ENCODE measurements around the gene ZNRF2.

The ZNRF2 gene

GRCh38 chr7:30353532-30353931 is 69.1 kb downstream of the ZNRF2 start:
- H3K27ac ChIP-seq: no peak overlapping the region
- no peak for TF ChIP-seq CTCF (IDR thresholded peaks at IDR 0.05)
- no peak for TF ChIP-seq ZFX (IDR thresholded peaks at IDR 0.05; ENCODE audit: borderline replicate concordance)

GRCh38 chr7:30353932-30354607 is 69.7 kb downstream of the ZNRF2 start:
- H3K27ac ChIP-seq: no peak overlapping the region
- TF ChIP-seq ZFX (IDR thresholded peaks at IDR 0.05; ENCODE audit: borderline replicate concordance): no peak
- TF ChIP-seq CTCF (IDR thresholded peaks at IDR 0.05): no peak

DNA sequence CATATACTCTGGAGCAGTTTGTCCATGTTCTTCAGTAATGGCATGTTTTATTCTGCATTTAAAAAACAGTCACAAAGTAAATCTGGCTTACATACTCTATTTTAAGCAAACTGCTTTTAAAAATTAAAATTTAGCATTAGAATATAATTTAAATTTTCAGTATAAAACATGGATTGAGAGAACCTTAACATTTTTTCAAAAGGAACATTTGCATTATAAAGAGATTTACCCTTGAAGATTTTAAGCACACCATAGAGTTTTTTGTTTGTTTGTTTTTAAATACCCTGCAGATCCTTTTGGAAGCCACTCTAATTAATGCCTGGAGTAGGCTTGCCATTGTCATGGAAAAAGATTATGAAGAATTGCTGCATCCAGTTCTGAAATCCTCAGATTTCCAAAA is 70.4 kb downstream of the ZNRF2 start:
- TF ChIP-seq CTCF (IDR thresholded peaks at IDR 0.05) (no peak), ZFX (IDR thresholded peaks at IDR 0.05; ENCODE audit: borderline replicate concordance) (no peak)
- no peak overlapping the region for H3K27ac ChIP-seq

DNA sequence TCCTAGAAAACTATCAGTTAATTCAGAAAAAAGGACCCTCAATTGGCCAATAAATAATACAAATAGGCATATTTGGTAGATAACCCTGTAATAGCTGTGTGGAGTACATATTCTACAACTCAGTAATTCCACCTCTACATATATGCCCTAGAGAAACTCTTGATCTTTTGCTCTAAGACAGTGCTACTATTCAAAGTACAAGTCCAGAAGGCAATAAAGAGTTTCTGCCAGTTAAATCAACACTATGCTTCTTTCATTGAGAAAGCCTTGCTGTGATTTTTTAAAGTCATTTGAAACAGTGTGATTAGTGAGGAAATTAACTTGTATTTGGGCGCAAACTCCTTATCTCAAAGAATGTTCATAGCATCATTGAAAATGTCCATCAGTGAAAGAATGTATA is 75.6 kb downstream of the ZNRF2 start:
- H3K27ac ChIP-seq: no peak overlapping the region
- TF ChIP-seq CTCF (IDR thresholded peaks at IDR 0.05) (no peak), ZFX (IDR thresholded peaks at IDR 0.05; ENCODE audit: borderline replicate concordance) (no peak)

GRCh38 chr7:30363778-30364563 is 79.6 kb downstream of the ZNRF2 start:
- TF ChIP-seq CTCF (IDR thresholded peaks at IDR 0.05) (no peak), ZFX (IDR thresholded peaks at IDR 0.05; ENCODE audit: borderline replicate concordance) (no peak)
- H3K27ac ChIP-seq: no peak overlapping the region

- TF ChIP-seq CTCF (IDR thresholded peaks at IDR 0.05) (no peak), ZFX (IDR thresholded peaks at IDR 0.05; ENCODE audit: borderline replicate concordance) (no peak)
Measured at GRCh38 chr7:30364773-30365172, 80.4 kb downstream of the ZNRF2 start.

DNA sequence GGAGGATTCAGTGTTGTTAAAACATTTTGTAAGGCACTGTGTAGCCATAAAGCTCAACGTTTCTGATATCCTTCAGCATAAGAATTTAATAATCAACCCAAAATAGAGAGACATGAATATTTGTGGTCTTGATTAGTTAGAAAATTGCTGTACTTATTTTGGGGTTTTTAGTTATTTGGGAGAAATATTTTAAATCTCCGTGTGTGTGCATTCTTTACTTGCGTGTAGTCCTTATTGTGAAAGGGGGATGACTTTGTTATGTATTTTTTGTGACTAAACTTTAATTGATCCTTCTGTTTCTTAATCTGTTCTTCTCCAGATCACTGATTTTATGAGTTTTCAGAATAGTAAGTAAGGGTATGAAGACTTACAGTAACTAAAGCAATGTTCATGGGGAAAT is 81.2 kb downstream of the ZNRF2 start:
- no peak overlapping the region for H3K27ac ChIP-seq
- no peak for TF ChIP-seq CTCF (IDR thresholded peaks at IDR 0.05)
- no peak for TF ChIP-seq ZFX (IDR thresholded peaks at IDR 0.05; ENCODE audit: borderline replicate concordance)

More at GRCh38 chr7:30364773-30365172, 80.4 kb downstream of the ZNRF2 start:
- H3K27ac ChIP-seq: no peak overlapping the region
